ENCODE data around the gene STAT3.

GRCh38 chr17:42339221-42339620, 49.0 kb downstream of the STAT3 start:
- TF ChIP-seq RARB (CRISPR knock-in tag; IDR thresholded peaks at IDR 0.05) (no peak), ZNF8 (CRISPR knock-in tag; IDR thresholded peaks at IDR 0.05) (no peak), CSDC2 (CRISPR knock-in tag; IDR thresholded peaks at IDR 0.05) (no peak), ARNTL (CRISPR knock-in tag; IDR thresholded peaks at IDR 0.05; ENCODE audit: borderline replicate concordance, low read depth) (no peak), OSR1 (CRISPR knock-in tag; IDR thresholded peaks at IDR 0.05) (no peak), ISL1 (CRISPR knock-in tag; IDR thresholded peaks at IDR 0.05) (no peak), BACH2 (CRISPR knock-in tag; IDR thresholded peaks at IDR 0.05; ENCODE audit: borderline replicate concordance) (no peak)
- TF ChIP-seq, protein P1, sequence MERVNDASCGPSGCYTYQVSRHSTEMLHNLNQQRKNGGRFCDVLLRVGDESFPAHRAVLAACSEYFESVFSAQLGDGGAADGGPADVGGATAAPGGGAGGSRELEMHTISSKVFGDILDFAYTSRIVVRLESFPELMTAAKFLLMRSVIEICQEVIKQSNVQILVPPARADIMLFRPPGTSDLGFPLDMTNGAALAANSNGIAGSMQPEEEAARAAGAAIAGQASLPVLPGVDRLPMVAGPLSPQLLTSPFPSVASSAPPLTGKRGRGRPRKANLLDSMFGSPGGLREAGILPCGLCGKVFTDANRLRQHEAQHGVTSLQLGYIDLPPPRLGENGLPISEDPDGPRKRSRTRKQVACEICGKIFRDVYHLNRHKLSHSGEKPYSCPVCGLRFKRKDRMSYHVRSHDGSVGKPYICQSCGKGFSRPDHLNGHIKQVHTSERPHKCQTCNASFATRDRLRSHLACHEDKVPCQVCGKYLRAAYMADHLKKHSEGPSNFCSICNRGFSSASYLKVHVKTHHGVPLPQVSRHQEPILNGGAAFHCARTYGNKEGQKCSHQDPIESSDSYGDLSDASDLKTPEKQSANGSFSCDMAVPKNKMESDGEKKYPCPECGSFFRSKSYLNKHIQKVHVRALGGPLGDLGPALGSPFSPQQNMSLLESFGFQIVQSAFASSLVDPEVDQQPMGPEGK (CRISPR knock-in tag; IDR thresholded peaks at IDR 0.05; ENCODE audit: borderline replicate concordance), result no peak

Measured in SK-N-SH treated with all-trans-retinoic acid at 6 μM for 48 hours (cell line).